Spleen (tissue), 13 donors: ENCODE results near the gene PCDHGB2. TPM values are rescaled to one million over a fixed set of nuclear protein-coding genes. Genes with fewer than 3 reads are reported as not detected.
A peak's percentile ranks its signal among the peaks of the same experiment; 100 is the strongest.
"Not testable (repeated sequence)": the region's sequence is repeated elsewhere in the genome, so short reads cannot be mapped to it uniquely, and the experiment has no call there.

Experiments
- DNase-seq: peaks from one replicate; pipeline ENCODE4 v3.0.0-alpha.2; 2020
- H3K27ac ChIP-seq, 8 donors: fragments of 200-600 bp; sonication (generic) in 7 of 8; 1 replicate in 4 of 8; 2 replicates in 4 of 8; pipeline versions ENCODE4 v1.5.0 to v1.8.0; 2016 to 2021; ENCODE audit warnings: inconsistent platforms in 4 of 8, mild to moderate bottlenecking in 4 of 8, moderate library complexity in 1 of 8
- H3K27me3 ChIP-seq, 7 donors: fragments of 200-600 bp; sonication (generic) in 6 of 7; replicated peaks in 1 of 7; 1 replicate in 4 of 7; 2 replicates in 3 of 7; pipeline versions ENCODE4 v1.5.0 to v1.8.0; 2016 to 2021; ENCODE audit warnings: inconsistent platforms in 3 of 7, mild to moderate bottlenecking in 1 of 7
- H3K36me3 ChIP-seq, 6 donors: fragments of 200-600 bp; sonication (generic) in 5 of 6; 1 replicate in 4 of 6; 2 replicates in 2 of 6; pipeline versions ENCODE4 v1.5.0 to v1.8.0; 2016 to 2021; ENCODE audit warnings: inconsistent platforms in 2 of 6
- H3K4me1 ChIP-seq, 6 donors: fragments of 200-600 bp; sonication (generic) in 5 of 6; 1 replicate in 3 of 6; 2 replicates in 3 of 6; pipeline versions ENCODE4 v1.5.0 to v1.8.0; 2016 to 2021; ENCODE audit warnings: inconsistent platforms in 3 of 6
- H3K4me3 ChIP-seq, 8 donors: fragments of 200-600 bp; sonication (generic) in 7 of 8; 1 replicate in 4 of 8; 2 replicates in 4 of 8; pipeline versions ENCODE4 v1.5.0 to v1.8.0; 2016 to 2021; ENCODE audit warnings: inconsistent platforms in 4 of 8, mild to moderate bottlenecking in 4 of 8, moderate library complexity in 2 of 8
- H3K9me3 ChIP-seq, 8 donors: fragments of 200-600 bp; sonication (generic) in 7 of 8; 1 replicate in 4 of 8; 2 replicates in 4 of 8; pipeline versions ENCODE4 v1.5.0 to v1.8.0; 2016 to 2021; ENCODE audit warnings: inconsistent platforms in 4 of 8
- CTCF ChIP-seq, 11 experiments: fragments of 200-600 bp in 7 of 11; fragments of 450-650 bp in 4 of 11; sonication (generic) in 4 of 11; IDR thresholded peaks in 8 of 11; conservative IDR thresholded peaks in 3 of 11; 1 replicate in 7 of 11; 2 replicates in 4 of 11; pipeline versions ENCODE4 v1.4.0 to v1.8.0; 2016 to 2021; ENCODE audit warnings: antibody characterized with exemption in 11 of 11, inconsistent platforms in 4 of 11, mild to moderate bottlenecking in 1 of 11
- POLR2A ChIP-seq, 3 donors: fragments of 450-650 bp; IDR thresholded peaks; one replicate each; pipeline ENCODE4 v1.5.1; 2017; ENCODE audit warnings: antibody characterized with exemption in 3 of 3, mild to moderate bottlenecking in 1 of 3
- POLR2AphosphoS5 ChIP-seq, 3 donors: sonication (generic); formaldehyde crosslinking; IDR thresholded peaks; one replicate each; pipeline ENCODE4 v1.5.1; 2017; ENCODE audit warnings: antibody characterized with exemption in 3 of 3
- WGBS, 5 donors: extraction: QIAGEN DNeasy Blood & Tissue Kit in 3 of 5; methylation state at CpG; one replicate each; pipeline versions ENCODE4 v1.1.5 to v1.1.7; 2013 to 2018; 5-methylcytosine and 5-hydroxymethylcytosine counted together
- intact Hi-C: fragments of 100-400 bp; cut with DNase I; formaldehyde crosslinking; loops from one replicate; pipeline ENCODE4 v1.15.0; 2023; ENCODE audit warnings: low total_unique reads
- long read RNA-seq, 2 donors: transcript quantifications; one replicate each; lab custom pipeline, GENCODE V29; 2026
- polyA plus RNA-seq, 3 donors: library from polyadenylated mRNA; stranded (reverse); fragments of 200-250 nt; gene quantifications; one replicate each; pipeline ENCODE4 v1.2.1, GENCODE V29; 2013
- total RNA-seq, 7 donors: library from RNA; depleted of rRNA in 3 of 7; stranded (reverse); fragments of >200 nt in 3 of 7; fragmentation: NEBNext Ultra II Directional in 4 of 7; extraction: Animal tissue kit (Norgen Biotek cat#: 25700) in 4 of 7; gene quantifications; one replicate each; pipeline versions ENCODE4 v1.1.0 to v1.2.1, GENCODE V29; 2016 to 2021
- donor health status: healthy with polysubstance abuse.
- donor health status: DM: no; HTN: no; CAD: no; lungs with moderate emphysema.
- donor health status: DM: no; HTN: no; CAD: no.
- donor health status: Bipolar disorder and iron deficiency.
- donor health status: healthy.
- donor health status: DM: no; HTN: no; CAD: no.
- donor health status: DM: yes; HTN: yes; CAD: no.

Gene PCDHGB2
- 1 to 10 TPM; 1.7 to 4.5 (median 3.5) TPM for total RNA-seq
- polyA plus RNA-seq: under 1 TPM in 2 of 3 donors, not detected in 1; 0.09 to 0.22 TPM
- long read RNA-seq, donor 1, partial matches to known transcripts: 0 of 1 reads
- long read RNA-seq, donor 1, other reads (novel, unspliced or antisense): 0 of 1 reads
- long read RNA-seq, donor 2, partial matches to known transcripts: 0 of 3 reads
- long read RNA-seq, donor 2, other reads (novel, unspliced or antisense): 0 of 3 reads

GRCh38 chr5:141359790-141360426 is at the start of gene PCDHGB2:
Gene PCDHGB2, plus strand, starts transcription at chr5:141359994. Its CDS starts 142 bp downstream, at chr5:141360136.
- Histone ChIP-seq H3K4me3 (peak within 1 kb of the TSS in 5 of 8 donors; percentile 2 to 60 (median 24)), H3K27me3 (peaks cover 0 to 94% (median 16%) of the 10 kb centered on the region in 7 donors), H3K4me1 (no peaks in the 10 kb centered on the region), H3K9me3 (peaks cover 0 to 100% (median 97%) of the 10 kb centered on the region in 8 donors), H3K36me3 (peaks cover 0 to 7% (median 0%) of the 10 kb centered on the region in 6 donors), H3K27ac (no peak within 1 kb of the TSS)
- DNase-seq: no peak
- TF ChIP-seq CTCF (IDR thresholded peaks at IDR 0.05 in 8 of 11, conservative IDR thresholded peaks at IDR 0.05 in 3 of 11) (peak in 5 of 11 experiments; percentile 22 to 38 (median 27)), POLR2A (IDR thresholded peaks at IDR 0.05) (no peak)
- intact Hi-C loops: no loop called here
- WGBS, 5 donors: 15 to 23% (median 18%) methylated on average over 23 to 24 of the region's 24 CpGs

GRCh38 chr5:141313711-141314110 is 46.1 kb upstream of the PCDHGB2 start:
- DNase-seq: no peak
- H3K36me3 ChIP-seq: peaks cover 5 to 89% (median 28%) of the 10 kb centered on the region in 6 donors
- no peaks in the 10 kb centered on the region for H3K27me3 ChIP-seq
- H3K27ac ChIP-seq: no peak overlapping the region
- intact Hi-C loops: no loop called here
- no peak for TF ChIP-seq POLR2A (IDR thresholded peaks at IDR 0.05)
- TF ChIP-seq CTCF (IDR thresholded peaks at IDR 0.05 in 8 of 11, conservative IDR thresholded peaks at IDR 0.05 in 3 of 11): no peak
- no peak for TF ChIP-seq POLR2AphosphoS5 (IDR thresholded peaks at IDR 0.05)
- peaks cover 0 to 2% (median 0%) of the 10 kb centered on the region in 6 donors for H3K4me1 ChIP-seq
- H3K9me3 ChIP-seq: peaks cover 48 to 100% (median 100%) of the 10 kb centered on the region in 8 donors
- H3K4me3 ChIP-seq: no peak overlapping the region

GRCh38 chr5:141316963-141317362 is 42.8 kb upstream of the PCDHGB2 start:
- Histone ChIP-seq H3K9me3 (peaks cover 54 to 94% (median 92%) of the 10 kb centered on the region in 8 donors), H3K4me1 (peaks cover 4 to 22% (median 11%) of the 10 kb centered on the region in 6 donors), H3K36me3 (peaks cover 9 to 81% (median 38%) of the 10 kb centered on the region in 6 donors)
- H3K27ac ChIP-seq, DNase-seq, H3K27me3 ChIP-seq, H3K4me3 ChIP-seq, intact Hi-C loops: not testable (repeated sequence)
- 89 to 97% (median 91%) methylated on average over 4 of the region's 4 CpGs for WGBS, 5 donors

GRCh38 chr5:141319202-141319601 is 40.6 kb upstream of the PCDHGB2 start:
- no peak overlapping the region for H3K27ac ChIP-seq
- intact Hi-C loops: no loop called here
- WGBS, 5 donors: 95 to 99% (median 98%) methylated on average over 6 of the region's 6 CpGs
- peaks cover 43 to 94% (median 92%) of the 10 kb centered on the region in 8 donors for H3K9me3 ChIP-seq
- H3K4me3 ChIP-seq: peak overlapping the region in 2 of 8 donors; percentile 49 to 82
- H3K4me1 ChIP-seq: peaks cover 4 to 22% (median 11%) of the 10 kb centered on the region in 6 donors
- H3K27me3 ChIP-seq: no peaks in the 10 kb centered on the region
- TF ChIP-seq POLR2A (IDR thresholded peaks at IDR 0.05) (no peak), POLR2AphosphoS5 (IDR thresholded peaks at IDR 0.05) (no peak), CTCF (IDR thresholded peaks at IDR 0.05 in 8 of 11, conservative IDR thresholded peaks at IDR 0.05 in 3 of 11) (no peak)
- peaks cover 9 to 58% (median 38%) of the 10 kb centered on the region in 6 donors for H3K36me3 ChIP-seq
- DNase-seq: no peak
